Astrocyte (in vitro differentiated cells and primary cell): ENCODE results near the gene FNDC5. TPM values are rescaled to one million over a fixed set of nuclear protein-coding genes. Genes with fewer than 3 reads are reported as not detected.

Experiments used
- DNase-seq: peaks from one replicate; pipeline ENCODE4 v3.0.0-alpha.2; 2010; ENCODE audit warnings: low read depth
- FAIRE-seq: peaks from 2 replicates; lab custom pipeline; 2011; peaks lifted over from hg19 to GRCh38; lab: Jason Lieb, UNC
- H2AFZ ChIP-seq: 2 replicates; pipeline ENCODE4 v1.6.0; 2012; ENCODE audit warnings: low read depth, low read length, inconsistent platforms
- H3K27ac ChIP-seq: 2 replicates; pipeline ENCODE4 v1.5.1; 2011; ENCODE audit warnings: low read depth, low read length, inconsistent platforms
- H3K27me3 ChIP-seq: 2 replicates; pipeline ENCODE4 v1.6.0; 2011; ENCODE audit warnings: low read length, inconsistent platforms; ENCODE audit not compliant: insufficient read depth
- H3K36me3 ChIP-seq: 2 replicates; pipeline ENCODE4 v1.5.1; 2011; ENCODE audit warnings: low read length, inconsistent platforms; ENCODE audit not compliant: insufficient read depth
- H3K4me1 ChIP-seq: 2 replicates; pipeline ENCODE4 v1.5.1; 2011; ENCODE audit warnings: low read length, inconsistent platforms; ENCODE audit not compliant: insufficient read depth
- H3K4me2 ChIP-seq: 2 replicates; pipeline ENCODE4 v1.6.0; 2012; ENCODE audit warnings: low read length, inconsistent platforms
- H3K4me3 ChIP-seq: 2 replicates; pipeline ENCODE4 v1.5.1; 2011; ENCODE audit warnings: low read depth, mild to moderate bottlenecking, low read length, inconsistent platforms; ENCODE audit not compliant: insufficient read depth
- H3K79me2 ChIP-seq: 2 replicates; pipeline ENCODE4 v1.6.0; 2012; ENCODE audit warnings: mild to moderate bottlenecking, low read length, inconsistent platforms; ENCODE audit not compliant: insufficient read depth
- H3K9ac ChIP-seq: 2 replicates; pipeline ENCODE4 v1.6.0; 2012; ENCODE audit warnings: mild to moderate bottlenecking, low read length, inconsistent platforms
- H3K9me3 ChIP-seq: 2 replicates; pipeline ENCODE4 v1.5.1; 2012; ENCODE audit warnings: low read depth, mild to moderate bottlenecking, low read length, inconsistent platforms; ENCODE audit not compliant: insufficient read depth
- H4K20me1 ChIP-seq: 2 replicates; pipeline ENCODE4 v1.6.0; 2012; ENCODE audit warnings: low read length, inconsistent platforms; ENCODE audit not compliant: insufficient read depth
- H3K27ac Mint-ChIP-seq: one replicate; pipeline ENCODE4 v1.8.0; 2021; ENCODE audit warnings: mild to moderate bottlenecking, mixed read lengths; ENCODE audit not compliant: unreplicated experiment
- H3K27me3 Mint-ChIP-seq: one replicate; pipeline ENCODE4 v1.8.0; 2021; ENCODE audit warnings: low read depth, mixed read lengths; ENCODE audit not compliant: unreplicated experiment
- H3K36me3 Mint-ChIP-seq: one replicate; pipeline ENCODE4 v1.8.0; 2021; ENCODE audit warnings: low read depth, mixed read lengths; ENCODE audit not compliant: unreplicated experiment
- H3K4me1 Mint-ChIP-seq: one replicate; pipeline ENCODE4 v1.8.0; 2021; ENCODE audit warnings: low read depth, mixed read lengths; ENCODE audit not compliant: unreplicated experiment
- H3K4me3 Mint-ChIP-seq: one replicate; pipeline ENCODE4 v1.8.0; 2021; ENCODE audit warnings: mild to moderate bottlenecking, moderate library complexity, mixed read lengths; ENCODE audit not compliant: unreplicated experiment
- H3K9me3 Mint-ChIP-seq: one replicate; pipeline ENCODE4 v1.8.0; 2021; ENCODE audit warnings: mild to moderate bottlenecking, mixed read lengths; ENCODE audit not compliant: unreplicated experiment
- EZH2 ChIP-seq: IDR thresholded peaks from 2 replicates; pipeline ENCODE4 v1.6.1; 2012; ENCODE audit warnings: mild to moderate bottlenecking, low read length, inconsistent platforms; ENCODE audit not compliant: insufficient read depth
- total RNA-seq: library from RNA; stranded (reverse); gene quantifications from 2 replicates; pipeline ENCODE4 v1.2.1, GENCODE V29; 2021
- TF ChIP-seq, protein P1 (sequence below): IDR thresholded peaks from 2 replicates; pipeline ENCODE4 v1.5.1; 2011; ENCODE audit warnings: low read depth, mild to moderate bottlenecking, inconsistent platforms, low read length, moderate library complexity; ENCODE audit not compliant: insufficient read depth

FNDC5 gene
- total RNA-seq, 1 donor from 2014 or later: 0.39 TPM

DNA sequence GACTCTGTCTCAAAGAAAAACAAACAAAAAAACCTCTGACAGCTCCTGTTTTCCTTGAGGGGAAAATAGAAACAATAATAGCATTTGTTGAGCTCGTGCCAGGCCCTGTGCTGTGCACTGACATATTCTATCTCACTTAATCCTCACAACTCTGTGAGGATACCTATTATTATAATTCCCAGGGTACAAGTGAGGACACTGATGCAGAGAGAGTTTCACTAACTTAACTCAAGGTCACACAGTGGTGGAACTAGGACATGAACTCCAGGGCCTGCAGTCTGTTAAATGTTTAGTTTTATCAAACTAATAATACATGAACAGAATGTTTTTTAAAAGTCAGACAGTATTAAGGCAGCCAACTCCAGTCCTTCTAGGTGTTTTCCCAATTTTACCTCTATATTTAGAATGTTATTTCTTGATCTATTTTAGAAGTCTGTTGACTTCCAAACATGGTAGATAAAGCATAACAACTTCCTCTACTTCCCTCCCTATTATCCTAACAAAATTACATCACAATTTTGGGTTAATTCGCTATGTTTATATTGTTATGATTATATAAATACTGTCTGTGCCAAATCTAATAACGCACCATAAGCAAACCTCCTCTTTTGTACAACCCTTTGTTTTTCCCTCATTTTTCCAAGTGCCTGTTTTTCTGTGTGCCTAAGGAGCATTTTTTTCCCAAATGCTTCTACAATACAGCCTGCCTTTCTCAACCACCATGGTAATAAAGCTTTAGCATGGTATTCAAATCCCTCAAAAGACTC, 4.9 kb downstream of the FNDC5 start:
- H3K9ac ChIP-seq: no peak overlapping the region
- H2AFZ ChIP-seq: no peak overlapping the region
- TF ChIP-seq EZH2: no peak
- TF ChIP-seq, protein P1, sequence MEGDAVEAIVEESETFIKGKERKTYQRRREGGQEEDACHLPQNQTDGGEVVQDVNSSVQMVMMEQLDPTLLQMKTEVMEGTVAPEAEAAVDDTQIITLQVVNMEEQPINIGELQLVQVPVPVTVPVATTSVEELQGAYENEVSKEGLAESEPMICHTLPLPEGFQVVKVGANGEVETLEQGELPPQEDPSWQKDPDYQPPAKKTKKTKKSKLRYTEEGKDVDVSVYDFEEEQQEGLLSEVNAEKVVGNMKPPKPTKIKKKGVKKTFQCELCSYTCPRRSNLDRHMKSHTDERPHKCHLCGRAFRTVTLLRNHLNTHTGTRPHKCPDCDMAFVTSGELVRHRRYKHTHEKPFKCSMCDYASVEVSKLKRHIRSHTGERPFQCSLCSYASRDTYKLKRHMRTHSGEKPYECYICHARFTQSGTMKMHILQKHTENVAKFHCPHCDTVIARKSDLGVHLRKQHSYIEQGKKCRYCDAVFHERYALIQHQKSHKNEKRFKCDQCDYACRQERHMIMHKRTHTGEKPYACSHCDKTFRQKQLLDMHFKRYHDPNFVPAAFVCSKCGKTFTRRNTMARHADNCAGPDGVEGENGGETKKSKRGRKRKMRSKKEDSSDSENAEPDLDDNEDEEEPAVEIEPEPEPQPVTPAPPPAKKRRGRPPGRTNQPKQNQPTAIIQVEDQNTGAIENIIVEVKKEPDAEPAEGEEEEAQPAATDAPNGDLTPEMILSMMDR: no peak
- H3K79me2 ChIP-seq: no peaks in the 10 kb centered on the region
- Mint-ChIP-seq H3K9me3 (no peaks in the 10 kb centered on the region), H3K4me1 (peaks cover 7% of the 10 kb centered on the region), H3K36me3 (peaks cover 28% of the 10 kb centered on the region), H3K4me3 (no peak overlapping the region), H3K27ac (no peak overlapping the region), H3K27me3 (peaks cover 25% of the 10 kb centered on the region)
- H3K4me3 ChIP-seq: no peak overlapping the region
- no peaks in the 10 kb centered on the region for H3K36me3 ChIP-seq
- no peaks in the 10 kb centered on the region for H3K27me3 ChIP-seq
- FAIRE-seq (no peak), DNase-seq (no peak)
- H4K20me1 ChIP-seq: peaks cover 2% of the 10 kb centered on the region
- H3K9me3 ChIP-seq: no peaks in the 10 kb centered on the region
- H3K4me1 ChIP-seq: no peaks in the 10 kb centered on the region
- no peak overlapping the region for H3K4me2 ChIP-seq
- H3K27ac ChIP-seq: no peak overlapping the region

DNA sequence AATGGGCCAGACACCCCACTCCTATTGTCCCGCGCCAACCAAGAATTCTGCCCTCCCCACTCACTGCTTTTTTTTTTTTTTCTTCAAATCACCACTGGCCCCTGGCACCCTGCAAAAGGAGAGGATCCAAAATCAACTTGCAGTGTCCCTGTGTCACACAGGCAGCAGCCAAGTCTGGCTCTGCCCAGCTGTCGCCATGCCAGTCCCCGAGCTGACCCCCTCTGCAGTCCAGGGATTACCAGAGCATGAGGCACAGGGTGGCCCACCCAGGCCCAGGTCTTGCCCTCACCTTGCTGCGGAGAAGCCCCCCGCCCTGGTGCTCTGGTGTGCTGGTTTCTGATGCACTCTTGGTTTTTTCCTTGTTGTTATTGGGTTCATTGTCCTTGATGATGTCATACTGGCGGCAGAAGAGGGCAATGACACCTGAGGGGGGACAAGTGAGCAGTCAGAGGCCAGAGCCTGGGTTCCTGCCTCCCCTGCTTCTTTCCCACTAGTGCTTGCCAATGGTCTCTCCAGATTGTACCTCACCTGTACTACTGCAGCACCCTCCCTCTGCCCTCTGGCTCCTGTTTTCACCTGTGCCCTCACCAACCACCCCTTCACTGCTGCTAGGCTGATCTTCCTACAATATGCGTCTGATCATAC, 6.2 kb downstream of the FNDC5 start:
- Mint-ChIP-seq H3K36me3 (peaks cover 27% of the 10 kb centered on the region), H3K9me3 (no peaks in the 10 kb centered on the region), H3K27me3 (peaks cover 21% of the 10 kb centered on the region), H3K27ac (no peak overlapping the region), H3K4me3 (no peak overlapping the region), H3K4me1 (peaks cover 7% of the 10 kb centered on the region)
- Histone ChIP-seq H3K9me3 (no peaks in the 10 kb centered on the region), H3K27ac (no peak overlapping the region), H3K4me3 (no peak overlapping the region), H4K20me1 (peaks cover 4% of the 10 kb centered on the region), H3K36me3 (no peaks in the 10 kb centered on the region), H3K79me2 (no peaks in the 10 kb centered on the region), H3K4me1 (no peaks in the 10 kb centered on the region), H3K9ac (no peak overlapping the region), H3K27me3 (no peaks in the 10 kb centered on the region), H3K4me2 (no peak overlapping the region), H2AFZ (no peak overlapping the region)
- FAIRE-seq (no peak), DNase-seq (no peak)
- TF ChIP-seq, protein P1: no peak
- no peak for TF ChIP-seq EZH2

GRCh38 chr1:32863881-32864245, 6.8 kb downstream of the FNDC5 start:
- H3K27ac Mint-ChIP-seq: no peak overlapping the region
- H3K27me3 Mint-ChIP-seq: peaks cover 14% of the 10 kb centered on the region
- no peaks in the 10 kb centered on the region for H3K79me2 ChIP-seq
- DNase-seq (no peak), FAIRE-seq (no peak)
- H3K36me3 Mint-ChIP-seq: peaks cover 22% of the 10 kb centered on the region
- H3K36me3 ChIP-seq: no peaks in the 10 kb centered on the region
- H3K4me1 Mint-ChIP-seq: peaks cover 7% of the 10 kb centered on the region
- no peak overlapping the region for H3K4me3 ChIP-seq
- no peaks in the 10 kb centered on the region for H3K27me3 ChIP-seq
- no peak overlapping the region for H3K27ac ChIP-seq
- no peaks in the 10 kb centered on the region for H3K4me1 ChIP-seq
- H3K9me3 ChIP-seq: no peaks in the 10 kb centered on the region
- H3K9me3 Mint-ChIP-seq: no peaks in the 10 kb centered on the region
- H3K9ac ChIP-seq: no peak overlapping the region
- H3K4me3 Mint-ChIP-seq: no peak overlapping the region
- H2AFZ ChIP-seq: no peak overlapping the region
- H4K20me1 ChIP-seq: peaks cover 4% of the 10 kb centered on the region
- TF ChIP-seq EZH2: no peak
- TF ChIP-seq, protein P1: no peak
- no peak overlapping the region for H3K4me2 ChIP-seq
